Neural progenitor cell (in vitro differentiated cells): ENCODE results near the gene TMEM145. TPM values are rescaled to one million over a fixed set of nuclear protein-coding genes. Genes with fewer than 3 reads are reported as not detected.

Experiments
- DNase-seq: peaks from one replicate; pipeline ENCODE4 v3.0.0-alpha.2; 2016; ENCODE audit warnings: low spot score
- H2AFZ ChIP-seq: fragments of 200-600 bp; sonication (generic); replicated peaks from 2 replicates; pipeline ENCODE4 v1.6.1; 2016; ENCODE audit warnings: antibody characterized with exemption
- H3F3A ChIP-seq: fragments of 200-600 bp; sonication (generic); 2 replicates; pipeline ENCODE4 v1.6.1; 2016; ENCODE audit warnings: antibody characterized with exemption, low read depth
- H3K27ac ChIP-seq: fragments of 200-600 bp; sonication (generic); 2 replicates; pipeline ENCODE4 v1.5.1; 2016; ENCODE audit warnings: mild to moderate bottlenecking
- H3K27me3 ChIP-seq: fragments of 200-600 bp; sonication (generic); 2 replicates; pipeline ENCODE4 v1.6.1; 2016; ENCODE audit warnings: mild to moderate bottlenecking, moderate library complexity
- H3K36me3 ChIP-seq: fragments of 200-600 bp; sonication (generic); 2 replicates; pipeline ENCODE4 v1.5.1; 2016
- H3K4me1 ChIP-seq: fragments of 200-600 bp; sonication (generic); 2 replicates; pipeline ENCODE4 v1.6.1; 2016; ENCODE audit warnings: mixed run types
- H3K4me2 ChIP-seq: fragments of 200-600 bp; sonication (generic); 2 replicates; pipeline ENCODE4 v1.6.1; 2016
- H3K4me3 ChIP-seq: fragments of 200-600 bp; sonication (generic); 2 replicates; pipeline ENCODE4 v1.5.1; 2016
- H3K79me2 ChIP-seq: fragments of 200-600 bp; sonication (generic); 2 replicates; pipeline ENCODE4 v1.6.1; 2016; ENCODE audit warnings: low read depth
- H3K9ac ChIP-seq: fragments of 200-600 bp; sonication (generic); 2 replicates; pipeline ENCODE4 v1.6.1; 2016
- H3K9me3 ChIP-seq: fragments of 200-600 bp; sonication (generic); 2 replicates; pipeline ENCODE4 v1.5.1; 2016; ENCODE audit warnings: low read depth
- H4K20me1 ChIP-seq: fragments of 200-600 bp; sonication (generic); 2 replicates; pipeline ENCODE4 v1.6.1; 2016; ENCODE audit warnings: low read depth
- H3K27ac Mint-ChIP-seq: 3 replicates; pipeline ENCODE4 v1.8.0; 2021; ENCODE audit warnings: mixed read lengths
- H3K27me3 Mint-ChIP-seq: 2 replicates; pipeline ENCODE4 v1.8.0; 2022; ENCODE audit warnings: low read depth, mild to moderate bottlenecking, inconsistent platforms, moderate library complexity, mixed read lengths; ENCODE audit not compliant: insufficient read depth
- H3K36me3 Mint-ChIP-seq: 3 replicates; pipeline ENCODE4 v1.8.0; 2021; ENCODE audit warnings: mixed read lengths
- H3K4me1 Mint-ChIP-seq: 3 replicates; pipeline ENCODE4 v1.8.0; 2021; ENCODE audit warnings: mixed read lengths
- H3K4me3 Mint-ChIP-seq: 3 replicates; pipeline ENCODE4 v1.8.0; 2021; ENCODE audit warnings: mild to moderate bottlenecking, moderate library complexity, mixed read lengths
- H3K9me3 Mint-ChIP-seq: 3 replicates; pipeline ENCODE4 v1.8.0; 2020; ENCODE audit warnings: mixed read lengths
- CTCF ChIP-seq: fragments of 200-600 bp; sonication (generic); IDR thresholded peaks from 2 replicates; pipeline ENCODE4 v1.5.1; 2017; ENCODE audit warnings: antibody characterized with exemption, mild to moderate bottlenecking
- EZH2 ChIP-seq: fragments of 200-600 bp; sonication (generic); IDR thresholded peaks from 2 replicates; pipeline ENCODE4 v1.6.1; 2017; ENCODE audit warnings: antibody characterized with exemption, mild to moderate bottlenecking, moderate library complexity
- EZH2phosphoT487 ChIP-seq: fragments of 200-600 bp; sonication (generic); IDR thresholded peaks from 2 replicates; pipeline ENCODE4 v1.6.1; 2017; ENCODE audit warnings: antibody characterized with exemption
- total RNA-seq: library from RNA; depleted of rRNA; stranded (reverse); fragments of >200 nt; gene quantifications from 2 replicates; pipeline ENCODE4 v1.2.3, GENCODE V29; 2015; ENCODE audit warnings: low replicate concordance

TMEM145 gene
- total RNA-seq, 1 donor from 2014 or later, result 6.6 TPM

GRCh38 chr19:42270346-42271044 is 42.6 kb upstream of the TMEM145 start:
- Histone ChIP-seq H3K4me2 (peak overlapping the region; percentile 91), H2AFZ (no peak overlapping the region), H3K27ac (no peak overlapping the region), H3K9ac (peak overlapping the region; percentile 38), H3F3A (peaks cover 5% of the 10 kb centered on the region), H3K4me3 (peak overlapping the region; percentile 91), H3K4me1 (peaks cover 8% of the 10 kb centered on the region), H4K20me1 (no peaks in the 10 kb centered on the region), H3K36me3 (no peaks in the 10 kb centered on the region), H3K27me3 (no peaks in the 10 kb centered on the region), H3K79me2 (peaks cover 11% of the 10 kb centered on the region), H3K9me3 (no peaks in the 10 kb centered on the region)
- Mint-ChIP-seq H3K36me3 (peaks cover 5% of the 10 kb centered on the region), H3K27ac (no peak overlapping the region), H3K27me3 (peaks cover 5% of the 10 kb centered on the region), H3K4me3 (no peak overlapping the region), H3K4me1 (peaks cover 36% of the 10 kb centered on the region), H3K9me3 (no peaks in the 10 kb centered on the region)
- TF ChIP-seq EZH2phosphoT487 (no peak), EZH2 (no peak), CTCF (no peak)
- no peak for DNase-seq

- H4K20me1 ChIP-seq, result no peaks in the 10 kb centered on the region
- peaks cover under 1% of the 10 kb centered on the region for H3F3A ChIP-seq
- H3K79me2 ChIP-seq, result peaks cover 11% of the 10 kb centered on the region
- TF ChIP-seq CTCF (no peak), EZH2 (no peak), EZH2phosphoT487 (no peak)
- peaks cover 6% of the 10 kb centered on the region for H3K36me3 Mint-ChIP-seq
- no peak overlapping the region for H2AFZ ChIP-seq
- no peaks in the 10 kb centered on the region for H3K36me3 ChIP-seq
- H3K9me3 Mint-ChIP-seq, result no peaks in the 10 kb centered on the region
- H3K9me3 ChIP-seq, result no peaks in the 10 kb centered on the region
- peak overlapping the region; percentile 63 for H3K27ac Mint-ChIP-seq
- H3K4me2 ChIP-seq, result no peak overlapping the region
- peak overlapping the region; percentile 71 for H3K4me3 Mint-ChIP-seq
- H3K4me1 ChIP-seq, result peaks cover 8% of the 10 kb centered on the region
- no peak for DNase-seq
- H3K27ac ChIP-seq, result no peak overlapping the region
- peaks cover 5% of the 10 kb centered on the region for H3K27me3 Mint-ChIP-seq
- H3K9ac ChIP-seq, result no peak overlapping the region
- no peak overlapping the region for H3K4me3 ChIP-seq
- peaks cover 31% of the 10 kb centered on the region for H3K4me1 Mint-ChIP-seq
- H3K27me3 ChIP-seq, result no peaks in the 10 kb centered on the region
Measured at GRCh38 chr19:42271045-42271419, 42.1 kb upstream of the TMEM145 start.

DNA sequence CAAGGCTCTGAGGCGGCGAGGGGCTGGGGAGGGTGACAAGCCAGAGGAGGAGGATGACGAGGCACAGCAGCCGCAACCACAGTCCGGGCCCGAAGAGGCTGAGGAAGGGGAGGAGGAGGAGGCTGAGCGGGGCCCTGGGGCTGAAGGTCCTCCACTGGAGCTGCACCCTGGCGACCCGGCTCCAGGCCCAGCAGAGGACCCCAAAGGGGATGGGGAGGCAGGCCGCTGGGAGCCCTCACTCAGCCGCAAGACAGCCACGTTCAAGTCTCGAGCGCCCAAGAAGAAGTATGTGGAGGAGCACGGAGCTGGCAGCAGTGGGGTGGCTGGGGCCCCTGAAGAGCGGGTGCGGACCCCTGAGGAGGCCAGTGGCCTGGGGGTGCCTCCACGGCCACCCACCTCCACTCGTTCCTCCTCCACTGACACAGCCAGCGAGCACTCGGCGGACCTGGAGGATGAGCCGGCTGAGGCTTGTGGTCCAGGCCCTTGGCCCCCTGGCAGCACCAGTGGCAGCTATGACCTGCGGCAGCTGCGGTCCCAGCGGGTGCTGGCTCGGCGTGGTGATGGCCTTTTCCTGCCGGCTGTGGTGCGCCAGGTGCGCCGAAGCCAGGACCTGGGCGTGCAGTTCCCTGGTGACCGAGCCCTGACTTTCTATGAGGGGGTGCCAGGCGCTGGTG is 41.1 kb upstream of the TMEM145 start:
- TF ChIP-seq EZH2phosphoT487 (no peak), EZH2 (no peak), CTCF (no peak)
- Histone ChIP-seq H2AFZ (no peak overlapping the region), H3K27me3 (no peaks in the 10 kb centered on the region), H3K9ac (no peak overlapping the region), H3K27ac (no peak overlapping the region), H3F3A (no peaks in the 10 kb centered on the region), H3K9me3 (no peaks in the 10 kb centered on the region), H3K4me2 (no peak overlapping the region), H3K4me1 (peaks cover 8% of the 10 kb centered on the region), H3K79me2 (peaks cover 11% of the 10 kb centered on the region), H3K36me3 (no peaks in the 10 kb centered on the region), H3K4me3 (no peak overlapping the region), H4K20me1 (no peaks in the 10 kb centered on the region)
- Mint-ChIP-seq H3K36me3 (peaks cover 8% of the 10 kb centered on the region), H3K27ac (no peak overlapping the region), H3K9me3 (no peaks in the 10 kb centered on the region), H3K27me3 (peaks cover 5% of the 10 kb centered on the region), H3K4me1 (peaks cover 31% of the 10 kb centered on the region), H3K4me3 (peak overlapping the region; percentile 71)
- DNase-seq, result no peak
